ENCODE measurements around the gene FLAD1. TPM values are rescaled to one million over a fixed set of nuclear protein-coding genes. Genes with fewer than 3 reads are reported as not detected.

FLAD1 gene
- total and polyA plus RNA-seq, 2 donors (not counting 3 experiments of a cell fraction or from before 2014, with no cell fraction given), result 42.2 to 59.1 TPM

- intact Hi-C loops (cut with micrococcal nuclease) (loop anchor here (1.0 to 5.0 kb wide), 6 partner anchors 16 to 461 kb away; partner anchors contain the start of genes CKS1B, PYGO2, UBE2Q1 and ZBTB7B), dilution Hi-C loops (cut with MboI; ENCODE audit: extremely low pct_ligation_motif_present, low sequenced_read_pairs) (no loop called here)
- Histone ChIP-seq H3K9me3 (replicated peaks; ENCODE audit: control insufficient read depth, insufficient read depth, low read length) (no peaks in the 10 kb centered on the region), H3K36me3 (ENCODE audit: control insufficient read depth in 2 of 2, extremely low read depth in 1 of 2, insufficient read depth in 2 of 2, low read length in 2 of 2) (peaks cover 0 to 19% of the 10 kb centered on the region in 2 experiments), H4K20me1 (replicated peaks; ENCODE audit: control insufficient read depth, extremely low read depth, insufficient read depth, low read length) (no peaks in the 10 kb centered on the region), H2AFZ (ENCODE audit: low read depth, low read length) (no peak overlapping the region), H3K27me3 (ENCODE audit: control insufficient read depth in 2 of 2, insufficient read depth in 2 of 2, low read length in 2 of 2) (no peaks in the 10 kb centered on the region), H3K9ac (replicated peaks; ENCODE audit: extremely low read depth, insufficient read depth, low read length) (peak overlapping the region; percentile 34), H3K9me1 (replicated peaks; ENCODE audit: control insufficient read depth, extremely low read depth, insufficient read depth, low read length) (no peaks in the 10 kb centered on the region), H3K4me3 (replicated peaks in 1 of 3; ENCODE audit: insufficient read depth in 1 of 3, low read depth in 1 of 3, low read length in 3 of 3) (no peak overlapping the region), H3K4me2 (ENCODE audit: insufficient read depth, low read length) (peak overlapping the region; percentile 22), H3K4me1 (ENCODE audit: control insufficient read depth, extremely low read depth, insufficient read depth, low read length) (peaks cover 9% of the 10 kb centered on the region), H3K27ac (ENCODE audit: insufficient read depth, low read depth, low read length) (no peak overlapping the region), H3K79me2 (ENCODE audit: control insufficient read depth, insufficient read depth, low read length) (no peaks in the 10 kb centered on the region)
- ChIA-PET CTCF (interaction anchor here (0.6 to 6.4 kb wide), 50 partner anchors 8 to 598 kb away, joined by 3 to 87 read pairs (median 6); partner anchors contain the start of genes ADAM15, DCST1, DCST2 and FLAD1), POLR2A (interaction anchor here (1.0 to 1.2 kb wide), 2 partner anchors 24 to 47 kb away, joined by 3 read pairs; partner anchors contain the start of genes LENEP and SHC1)
- TF ChIP-seq MYC (IDR thresholded peaks at IDR 0.05; ENCODE audit: low read depth, low read length), result no peak
- TF ChIP-seq GATA2 (IDR thresholded peaks at IDR 0.05; ENCODE audit: insufficient read depth, insufficient read length, low read depth, low read length), result no peak
- no peak for TF ChIP-seq POLR2A (IDR thresholded peaks at IDR 0.05; ENCODE audit: low read depth, low read length)
- TF ChIP-seq EZH2 (IDR thresholded peaks at IDR 0.05; ENCODE audit: borderline replicate concordance, low read depth, low read length, severe bottlenecking), result no peak
- no peak for TF ChIP-seq FOS (IDR thresholded peaks at IDR 0.05; ENCODE audit: borderline replicate concordance, insufficient read depth, low read length)
- TF ChIP-seq, protein P1, sequence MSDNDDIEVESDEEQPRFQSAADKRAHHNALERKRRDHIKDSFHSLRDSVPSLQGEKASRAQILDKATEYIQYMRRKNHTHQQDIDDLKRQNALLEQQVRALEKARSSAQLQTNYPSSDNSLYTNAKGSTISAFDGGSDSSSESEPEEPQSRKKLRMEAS (IDR thresholded peaks at IDR 0.05; ENCODE audit: insufficient read depth, insufficient read length), result no peak
- TF ChIP-seq JUN (IDR thresholded peaks at IDR 0.05; ENCODE audit: borderline replicate concordance, insufficient read depth, insufficient read length, low read depth), result no peak
- no peak for TF ChIP-seq POLR2AphosphoS5 (IDR thresholded peaks at IDR 0.05; ENCODE audit: insufficient read depth, low read depth, low read length)
- TF ChIP-seq, protein P2, sequence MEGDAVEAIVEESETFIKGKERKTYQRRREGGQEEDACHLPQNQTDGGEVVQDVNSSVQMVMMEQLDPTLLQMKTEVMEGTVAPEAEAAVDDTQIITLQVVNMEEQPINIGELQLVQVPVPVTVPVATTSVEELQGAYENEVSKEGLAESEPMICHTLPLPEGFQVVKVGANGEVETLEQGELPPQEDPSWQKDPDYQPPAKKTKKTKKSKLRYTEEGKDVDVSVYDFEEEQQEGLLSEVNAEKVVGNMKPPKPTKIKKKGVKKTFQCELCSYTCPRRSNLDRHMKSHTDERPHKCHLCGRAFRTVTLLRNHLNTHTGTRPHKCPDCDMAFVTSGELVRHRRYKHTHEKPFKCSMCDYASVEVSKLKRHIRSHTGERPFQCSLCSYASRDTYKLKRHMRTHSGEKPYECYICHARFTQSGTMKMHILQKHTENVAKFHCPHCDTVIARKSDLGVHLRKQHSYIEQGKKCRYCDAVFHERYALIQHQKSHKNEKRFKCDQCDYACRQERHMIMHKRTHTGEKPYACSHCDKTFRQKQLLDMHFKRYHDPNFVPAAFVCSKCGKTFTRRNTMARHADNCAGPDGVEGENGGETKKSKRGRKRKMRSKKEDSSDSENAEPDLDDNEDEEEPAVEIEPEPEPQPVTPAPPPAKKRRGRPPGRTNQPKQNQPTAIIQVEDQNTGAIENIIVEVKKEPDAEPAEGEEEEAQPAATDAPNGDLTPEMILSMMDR (IDR thresholded peaks at IDR 0.05; ENCODE audit: extremely low read depth in 1 of 2, insufficient read depth in 1 of 2, low read depth in 1 of 2, low read length in 2 of 2), result no peak
- no peak for DNase-seq (ENCODE audit: low read depth, low spot score)
- BruUV-seq (replicated peaks), result no TSS peak
- no peak for FAIRE-seq
These were observed 34.8 kb downstream of the FLAD1 start for GRCh38 chr1:155017946-155018316.
